OCI-LY1 (cell line): ENCODE data around the gene ZC2HC1C.
A peak's percentile ranks its signal among the peaks of the same experiment; 100 is the strongest.

ENCODE experiments used
- EZH2 ChIP-seq: fragments of 200-600 bp; sonication (generic), shearing (Covaris generic); IDR thresholded peaks from 2 replicates; pipeline ENCODE4 v1.8.0; 2017; ENCODE audit warnings: borderline replicate concordance, mixed run types, mild to moderate bottlenecking, antibody characterized with exemption, low read length, moderate library complexity, mixed read lengths
- TF ChIP-seq, protein P1 (sequence below): fragments of 200-600 bp; sonication (generic), shearing (Covaris generic); IDR thresholded peaks from 2 replicates; pipeline ENCODE4 v1.5.1; 2017; ENCODE audit warnings: mild to moderate bottlenecking, antibody characterized with exemption, low read length, moderate library complexity, mixed read lengths

DNA sequence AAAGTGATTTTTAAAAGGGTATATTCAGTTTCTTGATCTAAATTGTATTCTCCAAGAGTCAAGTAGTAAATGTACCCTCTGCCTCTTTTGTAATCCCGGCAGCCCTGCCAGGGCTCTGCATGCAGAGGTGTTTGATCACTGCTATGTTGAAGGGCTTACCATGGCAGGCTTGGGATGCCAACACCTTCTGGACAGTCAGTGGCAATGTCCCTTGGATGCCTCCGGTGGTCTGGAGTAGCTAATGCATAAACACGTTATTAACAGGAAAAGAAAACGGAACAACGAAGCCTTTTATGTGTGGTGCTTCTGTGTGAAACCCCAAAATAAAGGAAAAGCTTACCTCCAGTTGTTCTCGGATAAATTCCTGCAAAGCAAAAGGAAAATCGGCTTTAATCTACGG is 46.8 kb upstream of the ZC2HC1C start:
- no peak for TF ChIP-seq EZH2
- TF ChIP-seq, protein P1, sequence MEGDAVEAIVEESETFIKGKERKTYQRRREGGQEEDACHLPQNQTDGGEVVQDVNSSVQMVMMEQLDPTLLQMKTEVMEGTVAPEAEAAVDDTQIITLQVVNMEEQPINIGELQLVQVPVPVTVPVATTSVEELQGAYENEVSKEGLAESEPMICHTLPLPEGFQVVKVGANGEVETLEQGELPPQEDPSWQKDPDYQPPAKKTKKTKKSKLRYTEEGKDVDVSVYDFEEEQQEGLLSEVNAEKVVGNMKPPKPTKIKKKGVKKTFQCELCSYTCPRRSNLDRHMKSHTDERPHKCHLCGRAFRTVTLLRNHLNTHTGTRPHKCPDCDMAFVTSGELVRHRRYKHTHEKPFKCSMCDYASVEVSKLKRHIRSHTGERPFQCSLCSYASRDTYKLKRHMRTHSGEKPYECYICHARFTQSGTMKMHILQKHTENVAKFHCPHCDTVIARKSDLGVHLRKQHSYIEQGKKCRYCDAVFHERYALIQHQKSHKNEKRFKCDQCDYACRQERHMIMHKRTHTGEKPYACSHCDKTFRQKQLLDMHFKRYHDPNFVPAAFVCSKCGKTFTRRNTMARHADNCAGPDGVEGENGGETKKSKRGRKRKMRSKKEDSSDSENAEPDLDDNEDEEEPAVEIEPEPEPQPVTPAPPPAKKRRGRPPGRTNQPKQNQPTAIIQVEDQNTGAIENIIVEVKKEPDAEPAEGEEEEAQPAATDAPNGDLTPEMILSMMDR: peak; percentile 38
